H1 (cell line): Measurements from ENCODE around the gene KCNK3. TPM values are rescaled to one million over a fixed set of nuclear protein-coding genes. Genes with fewer than 3 reads are reported as not detected.

Experiments
- CTCF ChIA-PET: fragments of 300-600 bp; sonication (Branson Sonifier 250); formaldehyde crosslinking; loops from one replicate; lab custom pipeline; 2021; ENCODE audit not compliant: partially characterized antibody; lab: Charles Lee
- POLR2A ChIA-PET: fragments of 300-600 bp; sonication (Branson Sonifier 250); formaldehyde crosslinking; loops from one replicate; lab custom pipeline; 2021; ENCODE audit warnings: inconsistent platforms; ENCODE audit not compliant: partially characterized antibody; lab: Charles Lee
- DNase-seq, 2 experiments: peaks; one replicate each; pipeline versions ENCODE4 v3.0.0 to v3.0.0-alpha.2; 2010 to 2022; ENCODE audit warnings: low spot score in 2 of 2, low read depth in 1 of 2, mixed read lengths in 1 of 2
- FAIRE-seq: peaks from 2 replicates; lab custom pipeline; 2011; peaks lifted over from hg19 to GRCh38; lab: Jason Lieb, UNC
- H2AFZ ChIP-seq: 2 replicates; pipeline ENCODE4 v1.8.1; 2012; ENCODE audit warnings: low read length, inconsistent platforms
- H2AK5ac ChIP-seq: 2 replicates; pipeline ENCODE4 v1.6.1; 2013; ENCODE audit warnings: low read depth, low read length
- H2BK120ac ChIP-seq: replicated peaks from 2 replicates; pipeline ENCODE3; 2013; ENCODE audit warnings: low read depth, low read length, inconsistent platforms
- H2BK12ac ChIP-seq: 2 replicates; pipeline ENCODE4 v1.6.1; 2013; ENCODE audit warnings: low read depth, low read length
- H2BK15ac ChIP-seq: 2 replicates; pipeline ENCODE4 v1.6.1; 2013; ENCODE audit warnings: low read length
- H2BK20ac ChIP-seq: 2 replicates; pipeline ENCODE4 v1.6.1; 2013; ENCODE audit warnings: low read length
- H2BK5ac ChIP-seq: 2 replicates; pipeline ENCODE4 v1.6.1; 2013; ENCODE audit warnings: low read depth, low read length
- H3K14ac ChIP-seq: 2 replicates; pipeline ENCODE4 v1.6.1; 2013; ENCODE audit warnings: inconsistent platforms; ENCODE audit not compliant: insufficient read length
- H3K18ac ChIP-seq: 2 replicates; pipeline ENCODE4 v1.6.1; 2013; ENCODE audit warnings: low read length; ENCODE audit errors: extremely low read depth
- H3K23ac ChIP-seq: 2 replicates; pipeline ENCODE4 v1.6.1; 2013; ENCODE audit warnings: inconsistent platforms; ENCODE audit not compliant: insufficient read length
- H3K23me2 ChIP-seq: 2 replicates; pipeline ENCODE4 v1.6.1; 2013; ENCODE audit warnings: low read depth, low read length
- H3K27ac ChIP-seq: 2 replicates; pipeline ENCODE4 v1.6.1; 2011; ENCODE audit warnings: low read depth, low read length, inconsistent platforms
- H3K27me3 ChIP-seq, 4 experiments: replicated peaks in 1 of 4; 1 replicate in 1 of 4; 2 replicates in 3 of 4; pipeline versions ENCODE4 v1.6.1 to v1.8.1; 2011 to 2013; ENCODE audit warnings: low read length in 3 of 4, mild to moderate bottlenecking in 3 of 4, inconsistent platforms in 2 of 4, mixed read lengths in 2 of 4, moderate library complexity in 1 of 4; ENCODE audit not compliant: control insufficient read depth in 3 of 4, insufficient read depth in 3 of 4; ENCODE audit errors: extremely low read depth in 1 of 4
- H3K36me3 ChIP-seq, 4 experiments: 2 replicates each; pipeline versions ENCODE4 v1.6.1 to v1.8.1; 2011 to 2013; ENCODE audit warnings: mild to moderate bottlenecking in 4 of 4, low read length in 3 of 4, moderate library complexity in 2 of 4, control low read depth in 1 of 4, inconsistent platforms in 1 of 4; ENCODE audit not compliant: insufficient read depth in 4 of 4, control insufficient read depth in 2 of 4
- H3K4ac ChIP-seq: replicated peaks from 2 replicates; pipeline ENCODE3; 2013; ENCODE audit warnings: low read length, low read depth, mixed read lengths, inconsistent platforms; ENCODE audit not compliant: insufficient read length
- H3K4me1 ChIP-seq, 4 experiments: replicated peaks in 1 of 4; 1 replicate in 1 of 4; 2 replicates in 3 of 4; pipeline versions ENCODE4 v1.6.1 to v1.8.1; 2011 to 2013; ENCODE audit warnings: low read length in 3 of 4, inconsistent platforms in 2 of 4, mixed read lengths in 1 of 4; ENCODE audit not compliant: insufficient read depth in 4 of 4, control insufficient read depth in 3 of 4
- H3K4me2 ChIP-seq, 2 experiments: 2 replicates each; pipeline versions ENCODE4 v1.6.1 to v1.8.1; 2011 to 2013; ENCODE audit warnings: low read depth in 2 of 2, low read length in 2 of 2, control low read depth in 1 of 2, inconsistent platforms in 1 of 2, mild to moderate bottlenecking in 1 of 2; ENCODE audit not compliant: insufficient read depth in 1 of 2
- H3K4me3 ChIP-seq, 4 experiments: fragments of 200-600, 300-600 bp in 1 of 4; sonication (generic), shearing (Covaris generic), sonication (Bioruptor Twin) in 1 of 4; 2 replicates each; pipeline versions ENCODE4 v1.5.1 to v1.8.1; 2011 to 2016; ENCODE audit warnings: low read length in 4 of 4, low read depth in 3 of 4, control low read depth in 2 of 4, inconsistent platforms in 2 of 4, mild to moderate bottlenecking in 2 of 4, mixed read lengths in 1 of 4, moderate library complexity in 1 of 4; ENCODE audit not compliant: insufficient read depth in 2 of 4; ENCODE audit errors: extremely low read depth in 1 of 4
- H3K56ac ChIP-seq: replicated peaks from 2 replicates; pipeline ENCODE3; 2013; ENCODE audit warnings: low read depth, mild to moderate bottlenecking, mixed read lengths, low read length, inconsistent platforms; ENCODE audit not compliant: insufficient read length
- H3K79me1 ChIP-seq: 2 replicates; pipeline ENCODE4 v1.6.1; 2013; ENCODE audit warnings: low read depth, low read length, control low read depth
- H3K79me2 ChIP-seq, 2 experiments: 2 replicates each; pipeline versions ENCODE4 v1.6.1 to v1.8.1; 2012 to 2013; ENCODE audit warnings: low read length in 2 of 2, mild to moderate bottlenecking in 2 of 2, inconsistent platforms in 1 of 2; ENCODE audit not compliant: insufficient read depth in 2 of 2, control insufficient read depth in 1 of 2
- H3K9ac ChIP-seq, 4 experiments: replicated peaks in 1 of 4; 1 replicate in 1 of 4; 2 replicates in 3 of 4; pipeline versions ENCODE4 v1.6.1 to v1.8.1; 2011 to 2013; ENCODE audit warnings: low read depth in 3 of 4, low read length in 3 of 4, control low read depth in 2 of 4, mild to moderate bottlenecking in 2 of 4, moderate library complexity in 2 of 4, inconsistent platforms in 1 of 4; ENCODE audit errors: extremely low read depth in 1 of 4
- H3K9me3 ChIP-seq, 2 experiments: 2 replicates each; pipeline versions ENCODE4 v1.6.1 to v1.8.1; 2012 to 2013; ENCODE audit warnings: mild to moderate bottlenecking in 2 of 2, moderate library complexity in 2 of 2, control low read depth in 1 of 2, inconsistent platforms in 1 of 2, low read depth in 1 of 2, low read length in 1 of 2, mixed read lengths in 1 of 2; ENCODE audit not compliant: insufficient read depth in 2 of 2
- H4K20me1 ChIP-seq, 2 experiments: replicated peaks in 1 of 2; 2 replicates each; pipeline versions ENCODE3 to v1.8.1; 2011 to 2013; ENCODE audit warnings: inconsistent platforms in 2 of 2, low read length in 2 of 2, mild to moderate bottlenecking in 1 of 2; ENCODE audit not compliant: insufficient read depth in 2 of 2, control insufficient read depth in 1 of 2
- H4K5ac ChIP-seq: 2 replicates; pipeline ENCODE4 v1.6.1; 2013; ENCODE audit warnings: low read length, low read depth, mixed read lengths, inconsistent platforms; ENCODE audit not compliant: insufficient read length
- H4K8ac ChIP-seq: 2 replicates; pipeline ENCODE4 v1.8.0; 2013; ENCODE audit warnings: mild to moderate bottlenecking, moderate library complexity, low read length, inconsistent platforms; ENCODE audit not compliant: insufficient read depth; ENCODE audit errors: extremely low read depth
- H4K91ac ChIP-seq: replicated peaks from 2 replicates; pipeline ENCODE3; 2013; ENCODE audit warnings: low read length, mixed read lengths, inconsistent platforms; ENCODE audit not compliant: insufficient read length
- WGBS, 2 experiments: shearing (Covaris generic) in 1 of 2; methylation state at CpG; one replicate each; pipeline versions ENCODE4 v1.1.6 to v1.1.7; 2013 to 2015; ENCODE audit warnings: low lambda C conversion rate in 2 of 2, mixed read lengths in 2 of 2, inconsistent platforms in 1 of 2, low coverage in 1 of 2, missing lambda C conversion rate in 1 of 2; ENCODE audit not compliant: insufficient replicate concordance in 2 of 2, insufficient coverage in 1 of 2, insufficient read length in 1 of 2; ENCODE audit errors: extremely low coverage in 1 of 2, missing lambda C conversion rate in 1 of 2; 5-methylcytosine and 5-hydroxymethylcytosine counted together
- polyA plus RNA-seq, 7 experiments: library from polyadenylated mRNA; depleted of rRNA in 3 of 7; stranded (reverse) in 5 of 7; unstranded in 2 of 7; fragments of >200 nt in 5 of 7; fragments of 200-250 nt in 2 of 7; gene quantifications; 1 replicate in 5 of 7; 2 replicates in 1 of 7; 4 replicates in 1 of 7; pipeline versions ENCODE4 v1.2.1 to v1.2.3, GENCODE V29; 2011 to 2013; ENCODE audit warnings: missing spikeins in 2 of 7, mixed read lengths in 2 of 7
- total RNA-seq: library from RNA; stranded (reverse); fragmentation: NEBNext Ultra II Directional; extraction: Animal tissue kit (Norgen Biotek cat#: 25700); gene quantifications from 2 replicates; pipeline ENCODE4 v1.2.1, GENCODE V29; 2021

The KCNK3 gene
- total and polyA plus RNA-seq, 2 of the 8 experiments (the other 6 are each of a cell fraction or from before 2014, with no cell fraction given), result 0.29 to 0.30 TPM

- no peak overlapping the region for H2AFZ ChIP-seq
- no peak overlapping the region for H4K5ac ChIP-seq
- H3K27ac ChIP-seq, result no peak overlapping the region
- peaks cover 0 to 6% (median 0%) of the 10 kb centered on the region in 4 experiments; a peak in 2 of 7 replicates for H3K27me3 ChIP-seq
- peaks cover 0 to 2% of the 10 kb centered on the region in 2 experiments; a peak in 1 of 4 replicates for H3K79me2 ChIP-seq
- H3K4me3 ChIP-seq, result no peak overlapping the region
- FAIRE-seq, result no peak
- ChIA-PET POLR2A (interaction anchor here (1.1 kb wide), 1 partner anchor 15 kb away, joined by 3 read pairs; no protein-coding TSS in a partner anchor), CTCF (interaction anchor here (0.6 to 3.2 kb wide), 7 partner anchors 8 to 175 kb away, joined by 3 to 11 read pairs (median 3); no protein-coding TSS in a partner anchor)
- H3K14ac ChIP-seq, result no peak overlapping the region
- H4K20me1 ChIP-seq, result peaks cover 7 to 8% of the 10 kb centered on the region in 2 experiments
- no peak overlapping the region for H2AK5ac ChIP-seq
- WGBS, 2 experiments, result 81% methylated on average over 5 of the region's 5 CpGs; no CpG with 5 or more reads in 1 of the 2 experiments
- DNase-seq, result no peak
- no peak overlapping the region for H3K56ac ChIP-seq
- H3K4me2 ChIP-seq, result no peak overlapping the region
- peaks cover 0 to 9% (median 4%) of the 10 kb centered on the region in 4 experiments; a peak in 4 of 7 replicates for H3K4me1 ChIP-seq
- H4K91ac ChIP-seq, result no peak overlapping the region
- no peak overlapping the region for H2BK12ac ChIP-seq
- no peak overlapping the region for H3K18ac ChIP-seq
- H3K79me1 ChIP-seq, result peaks cover 3% of the 10 kb centered on the region; the same call in 1 of the 2 replicates
- no peak overlapping the region for H4K8ac ChIP-seq
- no peak overlapping the region for H3K9ac ChIP-seq
- H3K4ac ChIP-seq, result no peak overlapping the region
- peaks cover 3% of the 10 kb centered on the region; the same call in 1 of the 2 replicates for H3K23me2 ChIP-seq
- H2BK15ac ChIP-seq, result no peak overlapping the region
- H2BK20ac ChIP-seq, result no peak overlapping the region
- no peak overlapping the region for H3K23ac ChIP-seq
- no peaks in the 10 kb centered on the region for H3K36me3 ChIP-seq
- no peak overlapping the region for H2BK5ac ChIP-seq
- no peak overlapping the region for H2BK120ac ChIP-seq
- H3K9me3 ChIP-seq, result no peaks in the 10 kb centered on the region
Measured at GRCh38 chr2:26767129-26767528, 74.6 kb downstream of the KCNK3 start.
